Large intestine (tissue), 3 donors: ENCODE measurements around the gene TMEM100. TPM values are rescaled to one million over a fixed set of nuclear protein-coding genes. Genes with fewer than 3 reads are reported as not detected.

Source experiments
- DNase-seq, 2 donors: peaks; one replicate each; pipeline versions ENCODE4 v3.0.0 to v3.0.0-alpha.2; 2013
- H3K27ac ChIP-seq: one replicate; pipeline ENCODE4 v1.5.1; 2013; ENCODE audit warnings: low read length
- H3K27me3 ChIP-seq: 2 replicates; pipeline ENCODE4 v1.6.1; 2013; ENCODE audit warnings: low read length; ENCODE audit not compliant: control insufficient read depth, insufficient read depth
- H3K36me3 ChIP-seq: 2 replicates; pipeline ENCODE4 v1.6.1; 2013; ENCODE audit warnings: low read length; ENCODE audit not compliant: control insufficient read depth, insufficient read depth
- H3K4me1 ChIP-seq: one replicate; pipeline ENCODE4 v1.6.1; 2013; ENCODE audit warnings: low read length; ENCODE audit not compliant: control insufficient read depth, insufficient read depth
- H3K4me3 ChIP-seq: one replicate; pipeline ENCODE4 v1.5.1; 2013; ENCODE audit warnings: low read length
- H3K9me3 ChIP-seq: one replicate; pipeline ENCODE4 v1.6.1; 2013; ENCODE audit warnings: mild to moderate bottlenecking, low read depth, low read length, moderate library complexity; ENCODE audit not compliant: control insufficient read depth
- WGBS: methylation state at CpG from one replicate; pipeline ENCODE4 v1.1.5; 2013; ENCODE audit warnings: low lambda C conversion rate; ENCODE audit not compliant: insufficient coverage; 5-methylcytosine and 5-hydroxymethylcytosine counted together
- polyA plus RNA-seq: library from polyadenylated mRNA; unstranded; fragments of 120-200 nt; gene quantifications from one replicate; pipeline ENCODE4 v1.2.1, GENCODE V29; 2013

The TMEM100 gene
- polyA plus RNA-seq, 1 donor, result 12.6 TPM

DNA sequence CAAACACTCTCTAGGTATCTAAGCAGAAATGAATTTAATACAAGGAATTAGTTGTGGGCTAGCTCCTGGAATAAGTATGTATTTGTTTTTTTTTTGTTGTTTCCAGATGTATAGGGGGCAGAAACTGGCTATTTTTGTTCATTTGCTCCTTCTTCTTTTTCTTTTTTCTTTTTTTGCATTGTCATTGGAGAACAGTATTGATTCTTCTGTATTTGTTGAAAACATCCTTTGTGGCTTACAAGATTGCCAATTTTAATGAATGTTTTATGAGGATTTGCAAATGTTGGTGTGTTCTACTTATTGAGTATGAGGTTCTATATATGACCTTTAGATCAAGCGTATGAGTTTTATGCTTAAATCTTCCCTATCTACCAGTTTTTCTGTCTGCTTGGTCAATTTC is 22.6 kb upstream of the TMEM100 start:
- Histone ChIP-seq H3K9me3 (no peaks in the 10 kb centered on the region), H3K4me3 (no peak overlapping the region), H3K27me3 (no peaks in the 10 kb centered on the region), H3K4me1 (no peaks in the 10 kb centered on the region), H3K36me3 (no peaks in the 10 kb centered on the region), H3K27ac (no peak overlapping the region)
- no CpG with 5 or more reads among the region's 1 CpG for WGBS
- no peak for DNase-seq

DNA sequence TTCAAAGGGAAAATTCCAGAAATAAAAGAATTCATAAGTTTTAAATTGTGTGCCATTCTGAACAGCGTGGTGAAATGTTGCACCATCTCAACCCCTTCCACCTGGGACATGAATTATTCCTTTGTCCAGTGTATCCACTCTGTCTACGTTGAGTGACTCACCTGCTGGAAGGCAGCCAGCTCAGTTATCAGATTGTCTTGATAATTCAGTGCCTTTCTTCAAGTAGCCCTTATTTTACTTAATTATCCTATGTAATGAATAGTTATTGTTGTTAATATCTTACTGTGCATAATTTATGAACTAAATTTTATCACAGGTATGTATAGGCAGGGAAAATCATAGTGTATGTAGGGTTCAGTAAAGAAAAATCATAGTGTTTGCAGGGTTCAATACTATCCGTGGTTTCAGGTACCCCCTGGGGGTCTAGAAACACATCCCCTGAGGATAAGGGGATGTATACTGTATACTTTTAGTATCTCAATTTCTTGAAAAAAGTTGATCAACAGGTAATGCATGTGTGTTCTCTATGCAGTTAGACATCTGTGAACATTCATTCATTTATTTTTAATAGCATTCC is 20.5 kb upstream of the TMEM100 start:
- H3K27ac ChIP-seq, result no peak overlapping the region
- no peak for DNase-seq
- no peaks in the 10 kb centered on the region for H3K36me3 ChIP-seq
- H3K4me3 ChIP-seq, result no peak overlapping the region
- no peaks in the 10 kb centered on the region for H3K4me1 ChIP-seq
- no CpG with 5 or more reads among the region's 3 CpGs for WGBS
- H3K27me3 ChIP-seq, result no peaks in the 10 kb centered on the region
- no peaks in the 10 kb centered on the region for H3K9me3 ChIP-seq

DNA sequence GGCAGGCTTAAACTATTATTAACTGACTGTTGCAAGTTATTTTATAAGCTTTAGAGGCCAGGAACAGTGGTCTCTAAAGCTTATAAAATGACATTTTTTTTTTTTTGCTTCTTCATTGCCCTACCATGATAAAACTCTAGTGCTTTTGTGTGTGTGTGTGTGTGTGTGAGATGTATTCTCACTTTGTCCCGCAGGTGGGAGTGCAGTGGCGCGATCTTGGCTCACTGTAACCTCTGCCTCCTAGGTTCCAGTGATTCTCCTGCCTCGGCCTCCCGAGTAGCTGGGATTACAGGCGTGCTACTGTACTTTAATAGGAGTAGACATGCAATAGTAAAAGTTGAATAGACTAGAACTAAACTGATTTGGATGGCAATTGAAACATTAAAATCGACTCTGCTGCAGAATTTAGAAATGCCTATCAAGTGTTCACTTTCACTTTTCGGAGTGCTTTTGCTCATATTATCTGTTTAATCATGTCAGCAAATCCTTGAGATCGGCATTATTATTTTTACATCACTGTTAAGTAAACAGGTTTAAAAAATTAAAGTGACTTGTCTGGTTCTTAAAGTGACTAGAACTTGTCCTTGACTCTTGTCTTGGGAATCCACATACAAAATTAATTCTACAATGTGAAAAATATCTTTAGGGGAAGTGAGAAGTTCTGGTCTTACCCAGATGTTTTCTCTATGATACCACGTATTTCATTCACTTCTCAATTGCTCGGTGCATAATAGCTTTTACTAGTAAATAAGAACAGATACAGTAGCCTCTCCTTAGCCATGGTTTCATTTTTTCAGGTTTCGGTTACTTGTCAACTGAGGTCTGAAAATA is 19.8 kb upstream of the TMEM100 start:
- no peaks in the 10 kb centered on the region for H3K27me3 ChIP-seq
- H3K27ac ChIP-seq, result no peak overlapping the region
- DNase-seq, result no peak
- WGBS, result 54% methylated on average over 3 of the region's 12 CpGs
- no peaks in the 10 kb centered on the region for H3K4me1 ChIP-seq
- no peaks in the 10 kb centered on the region for H3K36me3 ChIP-seq
- no peaks in the 10 kb centered on the region for H3K9me3 ChIP-seq
- no peak overlapping the region for H3K4me3 ChIP-seq

DNA sequence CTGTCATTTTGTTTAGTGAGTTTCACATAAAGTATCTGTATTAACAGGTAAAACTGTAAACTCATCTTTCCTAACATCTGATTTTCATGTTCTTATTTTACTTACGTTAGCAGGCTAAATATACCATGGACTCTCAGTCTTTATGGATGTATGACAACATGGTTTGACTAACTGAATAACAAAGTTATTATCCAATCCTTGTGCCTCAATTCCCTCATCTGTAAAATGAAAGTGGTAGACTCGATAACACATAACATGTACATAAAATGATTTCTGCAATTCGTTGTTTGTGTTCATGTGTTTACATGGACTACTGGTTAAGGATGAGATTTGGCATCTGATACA is 18.7 kb upstream of the TMEM100 start:
- 66% methylated on average over 2 of the region's 3 CpGs for WGBS
- H3K9me3 ChIP-seq, result no peaks in the 10 kb centered on the region

DNA sequence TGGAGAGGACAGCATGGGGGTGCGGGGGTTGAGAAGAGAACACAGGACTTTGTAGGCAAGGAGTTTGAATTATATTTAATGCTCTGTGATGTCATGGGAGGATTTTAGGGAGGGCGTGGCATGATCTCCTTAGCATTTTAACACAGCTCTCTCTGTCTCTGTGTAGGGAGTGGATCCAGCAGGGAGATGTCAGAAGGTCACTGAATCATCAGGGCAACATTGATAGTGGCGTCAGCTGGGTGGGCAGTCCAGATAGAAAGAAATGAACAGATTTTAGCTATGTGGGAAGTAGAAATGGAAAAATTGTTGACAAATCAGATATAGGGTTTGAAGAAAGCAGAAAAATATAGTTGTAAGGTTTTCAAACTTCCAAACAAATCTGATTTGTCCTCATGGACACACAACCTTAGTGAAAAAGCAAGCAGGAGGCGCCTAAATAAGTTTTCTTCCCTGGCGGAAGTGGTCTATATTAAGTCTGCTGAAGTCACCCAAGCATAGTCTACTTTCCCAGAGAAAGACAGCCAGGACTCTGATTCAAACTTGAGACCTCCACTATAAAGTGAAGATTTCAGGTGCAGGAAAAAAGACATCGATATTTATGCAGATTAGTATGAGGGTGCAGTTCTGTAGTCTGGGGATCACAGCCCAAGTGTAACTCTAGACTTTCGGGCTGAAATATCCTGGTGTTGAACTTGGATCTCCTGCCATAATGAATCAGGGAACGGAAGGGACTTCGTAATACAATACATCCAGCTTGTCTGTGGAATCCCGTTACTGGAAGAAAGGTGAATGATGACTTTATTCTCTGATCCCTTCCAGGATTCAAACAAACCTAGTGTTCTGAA is 18.1 kb upstream of the TMEM100 start:
- Histone ChIP-seq H3K4me1 (no peaks in the 10 kb centered on the region), H3K36me3 (no peaks in the 10 kb centered on the region), H3K4me3 (no peak overlapping the region), H3K9me3 (no peaks in the 10 kb centered on the region), H3K27me3 (no peaks in the 10 kb centered on the region), H3K27ac (no peak overlapping the region)
- WGBS, result 100% methylated on average over 1 of the region's 10 CpGs
- no peak for DNase-seq

More for the DNA sequence above, 18.7 kb upstream of the TMEM100 start:
- DNase-seq, result no peak
- Histone ChIP-seq H3K27me3 (no peaks in the 10 kb centered on the region), H3K27ac (no peak overlapping the region), H3K4me1 (no peaks in the 10 kb centered on the region), H3K4me3 (no peak overlapping the region), H3K36me3 (no peaks in the 10 kb centered on the region)

DNA sequence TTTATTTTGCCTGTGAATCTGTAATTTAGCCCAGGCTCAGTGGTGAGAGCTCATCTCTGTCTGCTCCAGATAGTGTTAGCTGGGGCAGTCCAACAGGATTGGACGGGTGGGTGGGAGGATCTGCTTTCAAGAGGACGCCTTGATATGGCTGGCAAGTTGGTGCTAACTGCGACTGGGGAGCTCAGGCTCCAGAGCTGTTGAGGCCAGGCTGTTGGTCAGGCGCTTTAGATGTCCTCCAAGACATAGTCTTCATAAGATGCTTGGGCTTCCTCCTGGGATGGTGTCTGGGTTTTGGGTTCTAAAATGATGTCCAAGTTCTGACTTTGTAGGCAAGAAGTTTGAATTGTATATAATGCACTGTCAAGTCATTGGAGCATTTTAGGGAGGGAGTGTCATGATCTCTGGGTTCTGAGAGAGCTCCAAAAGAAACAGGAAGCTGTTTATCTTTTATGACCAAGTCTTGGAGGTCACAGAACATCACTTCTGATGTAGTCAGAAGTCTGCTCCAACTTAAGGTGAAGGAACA is 15.4 kb upstream of the TMEM100 start:
- no peaks in the 10 kb centered on the region for H3K4me1 ChIP-seq
- no peaks in the 10 kb centered on the region for H3K9me3 ChIP-seq
- H3K27ac ChIP-seq, result no peak overlapping the region
- no CpG with 5 or more reads among the region's 4 CpGs for WGBS
- no peaks in the 10 kb centered on the region for H3K36me3 ChIP-seq
- H3K4me3 ChIP-seq, result no peak overlapping the region
- no peak for DNase-seq
- H3K27me3 ChIP-seq, result no peaks in the 10 kb centered on the region

DNA sequence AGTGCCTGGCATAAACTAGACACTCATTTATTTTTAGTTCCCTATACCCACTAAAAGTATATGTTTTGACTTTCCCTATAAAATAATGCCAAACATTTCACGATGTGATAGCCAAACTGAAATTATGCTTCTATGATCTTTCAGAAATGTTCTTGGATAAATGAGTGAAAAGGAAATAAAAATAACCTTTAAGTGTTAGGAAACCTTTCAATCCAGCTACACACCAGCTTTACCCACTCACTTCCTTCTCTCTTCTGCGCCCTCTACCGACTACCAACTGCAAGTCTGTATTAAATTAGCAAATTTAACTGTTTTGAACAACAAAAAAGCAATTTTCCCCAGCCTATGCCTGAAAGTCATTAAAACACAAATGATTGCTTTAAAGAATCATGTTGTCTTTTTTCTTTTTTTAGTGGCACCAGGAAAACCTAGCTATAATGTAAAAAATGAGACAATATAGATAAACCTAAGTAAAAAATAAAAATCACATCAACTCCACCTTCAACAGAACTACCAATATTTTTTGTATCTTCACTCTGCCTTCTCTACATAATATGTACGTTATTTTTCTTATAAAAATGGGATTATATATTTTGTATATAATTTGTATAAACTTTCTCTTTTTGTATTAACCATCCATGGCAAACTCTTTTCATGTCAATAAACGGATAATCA is 13.2 kb upstream of the TMEM100 start:
- no peak overlapping the region for H3K27ac ChIP-seq
- no peaks in the 10 kb centered on the region for H3K9me3 ChIP-seq
- H3K4me3 ChIP-seq, result no peak overlapping the region
- peaks cover 5% of the 10 kb centered on the region for H3K27me3 ChIP-seq
- no peaks in the 10 kb centered on the region for H3K36me3 ChIP-seq
- WGBS, result 71% methylated on average over 2 of the region's 5 CpGs
- no peaks in the 10 kb centered on the region for H3K4me1 ChIP-seq
- DNase-seq, result no peak

DNA sequence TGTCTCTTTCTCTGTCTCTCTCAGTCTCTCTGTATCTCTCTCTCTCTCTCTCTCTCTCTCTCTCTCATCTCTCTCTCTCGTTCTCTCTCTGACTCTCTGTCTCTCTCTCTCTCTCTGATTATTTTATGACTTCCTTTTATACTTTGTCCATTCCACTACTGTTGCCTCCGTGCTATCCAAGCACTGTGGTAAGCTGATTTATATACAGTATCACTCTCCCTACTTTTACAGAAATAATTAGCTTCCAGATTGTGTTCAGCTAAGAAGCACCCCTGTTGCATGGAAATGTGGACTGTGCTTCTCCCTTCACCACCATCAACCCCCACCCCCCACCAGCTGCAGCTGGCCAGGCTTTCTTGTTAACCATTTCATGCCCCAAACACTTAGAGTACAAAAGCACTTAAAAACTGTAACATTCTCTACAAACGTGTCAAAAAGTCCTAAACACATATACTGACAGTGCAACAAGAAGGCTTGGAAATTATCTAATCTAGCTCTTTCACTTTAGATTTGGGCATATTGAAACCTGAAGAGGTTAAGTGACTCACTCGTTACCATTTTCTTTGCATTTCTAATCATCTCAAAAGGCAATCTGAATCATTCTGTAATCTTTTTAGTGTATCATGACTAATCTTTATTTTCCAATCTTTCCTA is 11.6 kb upstream of the TMEM100 start:
- DNase-seq, result no peak
- WGBS, result 27% methylated on average over 3 of the region's 4 CpGs
- H3K27ac ChIP-seq, result no peak overlapping the region
- no peaks in the 10 kb centered on the region for H3K4me1 ChIP-seq
- H3K36me3 ChIP-seq, result no peaks in the 10 kb centered on the region
- peaks cover 5% of the 10 kb centered on the region for H3K27me3 ChIP-seq
- no peak overlapping the region for H3K4me3 ChIP-seq
- no peaks in the 10 kb centered on the region for H3K9me3 ChIP-seq

DNA sequence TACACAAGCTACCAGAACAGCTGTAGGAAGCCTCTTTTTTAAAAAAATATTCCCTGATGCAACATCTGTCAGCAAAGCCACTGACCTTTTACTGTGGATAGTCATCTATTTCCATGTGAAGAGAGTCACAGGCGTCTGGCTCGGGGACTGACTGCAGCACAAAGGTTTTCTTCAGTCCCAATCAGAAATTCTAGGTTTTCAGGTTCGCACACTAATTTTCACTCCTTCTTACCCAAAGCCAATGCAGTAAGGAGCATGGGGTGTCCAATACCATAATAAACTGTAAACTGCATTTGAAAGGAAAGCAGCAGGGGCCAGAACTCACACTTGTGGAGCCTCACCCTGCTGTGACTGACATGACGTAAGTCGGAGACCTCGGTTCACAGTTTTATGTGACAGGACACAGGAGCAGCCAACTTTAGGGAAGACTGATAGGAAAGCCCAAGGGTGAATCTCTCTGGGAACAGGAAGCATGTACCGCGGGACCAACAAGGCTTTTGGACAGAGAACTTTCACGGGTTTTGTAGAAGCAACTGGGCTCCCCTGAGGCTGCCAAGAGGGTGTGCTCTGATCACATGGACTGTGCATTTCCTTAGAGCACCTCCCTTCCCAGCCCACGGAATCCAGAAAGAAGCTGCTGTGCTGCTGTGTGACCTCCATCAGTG is 9.1 kb upstream of the TMEM100 start:
- WGBS, result no CpG with 5 or more reads among the region's 10 CpGs
- peaks cover 10% of the 10 kb centered on the region for H3K27me3 ChIP-seq
- H3K27ac ChIP-seq, result peak overlapping the region; percentile 46
- H3K36me3 ChIP-seq, result no peaks in the 10 kb centered on the region
- H3K9me3 ChIP-seq, result no peaks in the 10 kb centered on the region
- DNase-seq, result peak in 1 of 2 donors; percentile 32
- no peak overlapping the region for H3K4me3 ChIP-seq
- no peaks in the 10 kb centered on the region for H3K4me1 ChIP-seq
